ENCODE data around the gene NGEF. TPM values are rescaled to one million over a fixed set of nuclear protein-coding genes. Genes with fewer than 3 reads are reported as not detected.

The NGEF gene
- total RNA-seq (2022; extraction: Qiagen RNA extraction; ENCODE audit: low read depth) = 16.1 to 20.4 TPM (median 16.8 TPM) in 5 replicates

GRCh38 chr2:233013027-233013461 is at the start of gene NGEF:
Gene NGEF, minus strand, starts transcription at chr2:233013256. Its CDS starts 38,366 bp downstream, at chr2:232974890.

GRCh38 chr2:233059797-233060500 is 46.9 kb upstream of the NGEF start, which contains the start of gene INPP5D:
Gene INPP5D, plus strand, starts transcription at chr2:233060342. Its CDS starts 137 bp downstream, at chr2:233060479.

GRCh38 chr2:233032551-233033320 is 19.7 kb upstream of the NGEF start, which contains the start of gene NEU2:
Gene NEU2, plus strand, starts transcription at chr2:233032672. Its CDS starts 0 bp downstream, at chr2:233032672.

GRCh38 chr2:232870018-232870765 is 142.9 kb downstream of the NGEF start, which contains the start of gene SNORC:
Gene SNORC, plus strand, starts transcription at chr2:232870264. Its CDS starts 78 bp downstream, at chr2:232870342.

Other genes starting within 250 kb of the NGEF start
- not detected in 5 replicates for gene KCNJ13, start 236.7 kb downstream of the NGEF start, total RNA-seq (2022; extraction: Qiagen RNA extraction; ENCODE audit: low read depth)
- gene SNORC, start 143.0 kb downstream of the NGEF start, total RNA-seq (2022; extraction: Qiagen RNA extraction; ENCODE audit: low read depth) = 5.4 to 13.3 TPM (median 10.3 TPM) in 5 replicates
- gene NEU2, start 19.4 kb upstream of the NGEF start, total RNA-seq (2022; extraction: Qiagen RNA extraction; ENCODE audit: low read depth) = not detected in 5 replicates
- 0.38 to 1.0 TPM (median 0.70 TPM) in 5 replicates for gene INPP5D, start 47.1 kb upstream of the NGEF start, total RNA-seq (2022; extraction: Qiagen RNA extraction; ENCODE audit: low read depth)
- 49.2 to 59.4 TPM (median 51.6 TPM) in 5 replicates for gene ATG16L1, start 238.4 kb upstream of the NGEF start, total RNA-seq (2022; extraction: Qiagen RNA extraction; ENCODE audit: low read depth)

Data from A549 treated with DMSO at 1 μM for 4 hours (cell line).